GM19438 (cell line): ENCODE measurements around the gene MZT2A.
A peak's percentile ranks its signal among the peaks of the same experiment; 100 is the strongest.
"Not testable (repeated sequence)": the region's sequence is repeated elsewhere in the genome, so short reads cannot be mapped to it uniquely, and the experiment has no call there.

ENCODE experiments used
- ATAC-seq: cut with Tn5 transposase; IDR thresholded peaks from one replicate; pipeline ENCODE4 v1.9.1; 2021; ENCODE audit warnings: low read depth; ENCODE audit not compliant: unreplicated experiment

Gene MZT2A

DNA sequence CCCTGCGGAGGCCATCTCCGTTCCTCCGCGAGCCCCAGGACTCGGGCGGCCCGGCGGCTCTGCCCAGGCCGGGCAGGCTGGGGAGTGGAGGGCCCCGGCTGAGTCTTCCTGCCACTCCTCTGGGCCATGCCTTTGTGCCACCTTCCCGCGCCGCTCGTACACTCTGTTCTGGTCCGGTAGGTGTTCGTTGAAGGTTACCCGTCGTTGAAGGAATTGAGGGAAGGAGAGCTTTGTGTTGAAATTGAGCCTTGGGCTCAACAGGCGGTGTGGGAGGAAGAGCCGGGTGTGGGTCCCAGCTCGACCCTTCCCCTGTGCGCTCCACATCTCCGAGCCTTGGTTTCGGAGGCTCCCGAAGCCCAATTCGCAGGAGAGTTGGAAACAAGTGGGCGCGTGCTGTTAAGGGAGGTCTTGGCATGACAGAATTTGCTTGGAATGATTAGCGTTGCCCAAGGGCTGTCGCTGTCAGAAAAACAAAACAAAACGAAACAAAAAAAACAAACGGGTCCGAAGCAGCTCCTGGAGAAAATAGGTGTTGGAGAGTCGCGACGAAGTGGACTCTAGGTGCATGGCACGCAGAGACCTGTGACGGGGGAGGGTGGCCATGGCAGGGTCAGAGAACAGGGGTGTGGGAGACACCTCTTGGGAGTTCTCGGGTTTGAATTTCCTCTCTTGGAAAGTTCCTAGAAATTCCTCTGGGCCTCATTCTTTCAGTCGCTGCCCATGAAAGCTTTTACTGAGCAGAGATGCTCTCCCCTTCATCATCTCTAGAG is 1.2 kb upstream of the MZT2A start:
- ATAC-seq: peak; percentile 23

DNA sequence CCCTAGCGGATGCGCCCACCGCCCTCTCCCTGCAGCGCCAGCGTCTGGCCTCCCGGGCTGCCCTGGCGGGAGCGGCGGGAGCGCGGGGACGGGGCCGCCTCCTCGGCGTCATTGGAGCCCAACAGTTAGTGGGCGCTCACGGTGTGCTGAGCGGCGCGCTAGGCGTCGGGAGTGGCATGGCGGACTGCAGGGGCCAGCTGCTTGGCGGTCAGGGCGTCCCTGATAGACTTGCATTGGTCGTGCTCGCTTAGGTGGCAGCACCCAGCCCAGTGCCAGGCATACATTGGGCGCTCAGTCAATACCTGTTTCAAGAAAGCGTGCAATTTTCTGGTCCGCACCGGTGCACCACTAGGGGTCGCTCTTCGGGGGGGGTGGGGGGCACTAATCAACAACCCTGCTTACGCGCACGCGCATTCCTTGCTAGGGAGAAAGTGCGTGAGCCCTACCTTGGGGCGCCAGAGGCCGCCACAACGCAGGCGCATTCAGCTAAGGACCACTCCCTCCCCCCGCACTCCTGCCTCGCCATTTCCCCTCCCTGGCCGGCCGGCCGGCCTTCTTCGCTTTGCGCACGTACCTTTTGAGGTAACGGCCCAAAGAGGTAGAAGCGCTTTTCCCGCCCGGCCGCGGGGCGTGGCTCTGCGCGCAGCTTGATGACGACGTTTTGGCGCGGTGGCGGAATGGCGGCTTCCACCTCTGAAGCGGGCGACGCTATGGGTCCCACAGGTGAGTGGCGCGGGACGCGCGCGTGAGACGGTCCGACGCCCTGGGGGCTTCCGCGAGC is 411 bp upstream of the MZT2A start:
- ATAC-seq: peak; percentile 64

DNA sequence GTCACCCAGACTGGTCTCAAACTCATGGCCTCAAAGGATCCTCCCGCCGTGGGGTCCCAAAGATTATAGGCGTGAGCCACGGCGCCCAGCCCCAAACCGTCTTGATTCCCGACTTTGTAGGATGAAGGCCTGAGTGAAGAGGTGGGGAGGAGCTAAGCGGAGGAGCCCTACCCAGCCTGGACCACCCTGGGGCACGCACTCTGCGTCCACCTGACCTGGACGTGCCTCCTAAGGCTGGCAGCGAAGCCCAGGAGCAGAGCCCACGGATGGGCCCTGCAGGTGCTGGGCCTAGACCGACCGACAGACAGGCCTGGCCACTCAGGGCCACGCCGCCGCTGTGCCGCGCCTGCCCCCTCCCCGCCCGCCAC is 744 bp downstream of the MZT2A start:
- not testable (repeated sequence) for ATAC-seq

DNA sequence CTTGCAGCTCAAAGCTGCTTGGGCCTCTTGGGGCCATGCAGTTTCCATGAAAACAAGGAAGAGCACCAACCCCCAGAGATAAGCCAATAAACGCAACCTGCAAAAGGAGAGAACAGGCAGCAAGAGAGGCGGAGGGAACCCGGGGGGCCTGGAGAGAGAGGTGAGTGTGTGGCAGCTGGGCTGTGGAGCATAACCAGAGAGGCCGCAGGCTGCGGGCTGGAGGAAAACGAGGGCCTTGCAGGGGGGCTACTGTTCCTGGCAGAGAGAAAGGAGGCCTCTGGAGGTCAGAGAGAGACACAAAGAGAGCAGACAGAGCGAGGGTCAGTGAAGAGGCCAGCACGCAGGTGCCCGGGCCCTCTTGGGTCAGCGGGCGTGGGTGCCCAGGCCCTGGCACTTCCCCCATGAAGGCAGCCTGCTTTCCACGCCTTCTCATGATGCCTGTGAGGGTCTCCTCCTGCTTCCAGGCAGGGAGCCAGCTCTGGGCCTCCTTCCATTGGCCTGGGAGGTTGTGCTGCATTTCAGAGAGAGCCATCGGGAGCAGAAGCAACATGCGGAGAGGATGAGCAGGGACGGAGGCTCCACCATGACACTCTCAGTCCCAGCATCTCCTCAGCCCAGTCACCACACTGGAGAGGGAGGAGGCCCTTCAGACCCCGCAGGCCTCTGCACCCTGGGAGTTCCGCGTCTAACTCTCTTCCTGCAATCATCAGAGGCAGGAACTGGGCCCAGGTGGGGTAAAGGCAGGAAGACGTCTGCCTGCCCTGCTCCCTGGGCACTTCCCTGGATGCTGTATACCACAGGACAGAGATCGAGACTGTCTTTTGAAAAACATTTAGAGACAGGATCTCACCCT is 1.4 kb downstream of the MZT2A start:
- peak; percentile 22 for ATAC-seq

DNA sequence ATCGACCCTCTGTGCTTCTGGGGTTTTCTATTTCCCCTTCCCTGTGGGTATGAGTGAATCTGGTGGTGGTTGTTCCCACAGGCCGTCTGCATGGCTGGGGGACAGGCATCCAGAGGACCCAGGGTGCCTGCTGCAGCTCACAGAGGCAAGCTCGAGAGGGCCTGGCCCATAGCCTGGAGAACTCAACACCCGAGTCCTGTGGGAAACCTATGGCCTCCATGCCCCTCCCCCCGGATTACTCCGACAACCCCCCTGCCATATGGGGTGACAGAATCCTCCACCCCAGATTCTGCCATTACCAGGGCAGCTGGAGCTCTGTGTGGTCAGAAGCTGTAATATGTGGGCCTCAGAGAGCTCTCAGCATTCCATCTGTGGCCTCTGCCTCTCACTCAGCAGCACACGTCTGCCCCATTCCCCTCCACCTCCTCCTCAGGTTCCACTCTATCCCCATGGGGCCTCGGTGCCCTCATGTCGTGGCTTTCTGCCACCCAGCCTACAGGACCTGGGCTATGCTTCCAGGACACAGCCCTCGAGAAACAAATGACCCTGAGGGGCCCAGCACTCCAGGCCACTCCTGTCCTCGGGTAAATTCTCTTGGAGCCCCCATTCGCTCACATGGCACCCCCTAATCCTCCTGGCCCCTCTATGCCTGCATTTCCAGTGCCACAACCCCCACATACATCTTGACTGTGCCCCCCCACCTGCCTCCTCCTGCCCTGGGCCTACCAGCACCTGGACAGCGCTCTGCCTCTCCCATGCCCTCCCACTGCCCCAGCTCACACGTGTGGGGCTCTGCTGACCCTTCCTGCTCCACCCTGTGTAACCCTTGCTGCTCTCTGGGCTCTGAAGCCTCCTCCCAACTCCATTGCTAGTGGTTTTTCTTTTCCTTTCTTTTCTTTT is 3.6 kb downstream of the MZT2A start:
- no peak for ATAC-seq

DNA sequence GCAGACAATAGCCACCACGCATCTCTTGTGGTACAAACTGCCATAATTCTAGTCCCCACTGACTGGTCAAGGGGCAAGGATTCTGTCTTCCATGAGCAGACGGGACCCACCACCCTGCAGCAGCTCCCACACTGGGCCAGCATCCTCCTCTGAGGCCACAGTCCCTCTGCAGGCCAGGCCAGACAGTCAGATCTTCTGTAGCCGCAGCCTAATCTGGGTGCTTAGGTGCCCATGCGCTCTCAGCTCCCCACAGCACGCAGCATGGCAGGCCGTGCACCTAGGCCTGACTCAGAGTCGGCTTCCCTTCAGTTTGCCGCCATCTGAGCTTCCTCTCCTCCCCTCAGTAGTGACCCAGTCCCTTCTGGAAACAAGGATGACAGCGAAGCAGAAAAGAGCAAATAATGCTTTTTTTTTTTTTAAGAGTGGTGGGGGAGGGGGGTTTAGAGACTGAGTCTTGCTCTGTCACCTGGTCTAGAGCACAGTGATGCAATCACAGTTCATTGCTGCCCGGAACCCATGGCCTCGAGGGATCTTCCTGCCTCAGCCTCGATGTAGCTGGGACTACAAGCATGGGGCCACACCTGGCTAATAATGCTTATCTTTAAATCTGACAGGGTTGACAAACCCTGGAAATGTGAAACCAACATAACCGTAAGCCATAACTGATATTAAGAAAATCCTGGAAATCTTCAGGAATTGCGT is 5.8 kb downstream of the MZT2A start:
- not testable (repeated sequence) for ATAC-seq

DNA sequence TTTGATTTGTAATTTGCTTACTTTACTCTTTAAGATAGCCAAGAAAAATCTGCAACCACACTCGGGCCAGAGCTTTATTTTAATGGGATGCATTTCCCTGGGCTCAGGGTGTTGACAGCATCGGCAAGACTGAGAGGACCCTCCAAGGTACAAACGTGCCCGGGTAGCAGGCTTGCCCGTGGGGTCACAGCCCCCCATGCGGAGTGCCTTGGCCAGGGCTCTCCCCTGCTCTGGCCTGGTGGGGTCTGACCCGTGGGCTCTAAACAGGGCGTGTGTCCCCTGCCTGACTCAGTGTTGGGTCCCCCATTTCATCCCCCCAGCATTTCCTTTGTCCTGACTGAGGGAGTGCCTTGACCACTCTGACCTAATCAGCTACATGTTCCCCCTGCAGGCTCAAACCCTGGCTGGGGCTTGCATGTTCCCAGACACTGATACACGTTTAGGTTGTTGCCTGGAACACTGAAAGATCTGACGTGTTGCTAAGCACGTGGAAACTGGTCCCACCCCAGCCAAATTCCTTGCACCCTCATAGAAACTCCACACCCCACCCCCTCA is 7.2 kb downstream of the MZT2A start:
- not testable (repeated sequence) for ATAC-seq

DNA sequence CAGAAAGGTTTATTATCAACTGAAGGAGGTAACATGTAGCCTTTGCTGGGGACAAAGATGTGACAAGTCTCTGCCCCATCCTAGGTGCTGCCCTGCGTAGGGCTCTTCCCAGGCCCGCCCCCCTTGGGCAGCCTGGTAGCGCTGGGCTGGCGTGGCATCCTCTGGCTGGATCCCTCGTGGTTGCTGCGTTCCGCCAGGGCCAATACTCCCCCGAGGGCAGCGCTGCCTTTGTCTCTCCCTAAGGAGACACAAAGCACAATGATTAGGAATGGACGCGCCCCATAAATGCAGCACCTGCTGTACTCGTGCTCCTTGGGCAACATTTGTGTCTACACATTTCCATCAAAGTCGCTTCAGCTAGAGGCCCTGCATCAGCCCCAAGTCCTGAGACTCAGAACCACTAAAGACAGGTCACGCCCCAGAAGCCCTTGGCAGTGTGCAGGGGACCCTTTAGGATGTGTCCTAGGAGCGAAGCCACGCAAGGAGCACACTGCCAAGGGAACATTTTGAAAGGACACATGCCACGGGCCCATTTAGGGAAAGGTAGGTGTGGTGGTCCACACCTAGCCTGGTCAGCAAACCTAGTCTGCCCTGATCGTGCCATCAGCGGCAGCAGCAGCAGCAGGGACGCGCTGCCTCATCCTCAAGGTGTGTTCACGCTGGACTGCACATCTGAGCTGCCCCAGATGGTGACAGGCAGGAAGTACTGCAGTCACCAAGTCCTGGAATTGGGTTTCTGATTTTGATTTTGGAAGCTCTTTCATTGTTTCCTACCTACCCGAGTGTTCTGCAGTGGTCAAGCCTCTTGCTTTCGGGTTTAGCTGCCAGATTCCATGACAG is 8.0 kb downstream of the MZT2A start:
- ATAC-seq: not testable (repeated sequence)

DNA sequence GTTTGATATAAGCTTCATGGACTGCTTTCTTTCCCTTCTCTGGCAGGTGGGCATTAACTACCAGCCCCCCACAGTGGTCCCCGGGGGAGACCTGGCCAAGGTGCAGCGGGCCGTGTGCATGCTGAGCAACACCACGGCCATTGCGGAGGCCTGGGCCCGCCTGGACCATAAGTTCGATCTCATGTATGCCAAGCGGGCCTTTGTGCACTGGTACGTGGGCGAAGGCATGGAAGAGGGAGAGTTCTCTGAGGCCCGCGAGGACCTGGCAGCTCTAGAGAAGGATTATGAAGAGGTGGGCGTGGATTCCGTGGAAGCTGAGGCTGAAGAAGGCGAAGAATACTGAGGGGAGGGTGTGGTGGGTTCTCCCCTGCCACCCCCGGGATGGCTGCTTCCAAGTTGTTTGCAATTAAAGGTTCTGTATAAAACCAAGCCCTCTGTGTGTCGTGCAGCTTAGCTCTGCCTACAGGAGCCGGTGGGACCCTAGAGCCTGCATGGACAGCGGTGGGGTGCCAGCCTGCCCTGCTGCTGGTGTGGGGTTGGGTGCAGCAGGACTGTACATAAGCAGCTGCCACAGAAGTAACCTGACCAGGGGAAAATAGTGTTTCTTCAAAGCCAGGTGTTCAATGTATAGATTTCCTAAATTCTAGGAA is 9.6 kb downstream of the MZT2A start:
- not testable (repeated sequence) for ATAC-seq

DNA sequence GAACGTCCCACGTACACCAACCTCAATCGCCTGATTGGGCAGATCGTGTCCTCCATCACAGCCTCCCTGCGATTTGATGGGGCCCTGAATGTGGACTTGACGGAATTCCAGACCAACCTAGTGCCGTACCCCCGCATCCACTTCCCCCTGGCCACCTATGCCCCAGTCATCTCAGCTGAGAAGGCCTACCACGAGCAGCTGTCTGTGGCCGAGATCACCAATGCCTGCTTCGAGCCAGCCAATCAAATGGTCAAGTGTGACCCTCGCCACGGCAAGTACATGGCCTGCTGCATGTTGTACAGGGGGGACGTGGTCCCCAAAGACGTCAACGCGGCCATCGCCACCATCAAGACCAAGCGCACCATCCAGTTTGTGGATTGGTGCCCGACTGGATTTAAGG is 11.8 kb downstream of the MZT2A start:
- ATAC-seq: not testable (repeated sequence)

DNA sequence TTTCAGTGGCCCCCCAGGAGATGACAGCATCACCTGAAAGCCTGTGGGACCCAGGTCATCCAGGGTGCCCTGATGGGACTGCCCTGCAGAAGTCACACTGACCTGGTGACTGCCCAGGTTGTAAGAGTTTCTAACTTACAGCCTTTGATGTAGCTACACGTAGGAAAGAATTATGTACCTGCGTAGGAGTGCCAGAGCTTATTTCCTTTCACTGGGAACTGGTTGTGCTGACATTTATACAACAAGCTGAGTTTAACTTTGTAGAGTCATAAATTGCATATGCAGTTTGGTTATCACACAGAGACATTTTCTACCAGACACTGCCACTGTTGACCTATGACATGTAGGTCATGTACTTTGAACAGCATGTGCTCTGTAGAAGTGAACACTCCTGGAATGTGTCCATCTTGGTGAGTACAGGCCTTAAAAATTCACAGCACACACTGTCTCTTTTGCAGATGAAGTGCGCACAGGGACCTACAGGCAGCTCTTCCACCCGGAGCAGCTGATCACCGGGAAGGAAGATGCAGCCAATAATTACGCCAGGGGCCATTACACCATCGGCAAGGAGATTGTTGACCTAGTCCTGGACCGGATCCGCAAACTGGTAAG is 13.2 kb downstream of the MZT2A start:
- not testable (repeated sequence) for ATAC-seq

DNA sequence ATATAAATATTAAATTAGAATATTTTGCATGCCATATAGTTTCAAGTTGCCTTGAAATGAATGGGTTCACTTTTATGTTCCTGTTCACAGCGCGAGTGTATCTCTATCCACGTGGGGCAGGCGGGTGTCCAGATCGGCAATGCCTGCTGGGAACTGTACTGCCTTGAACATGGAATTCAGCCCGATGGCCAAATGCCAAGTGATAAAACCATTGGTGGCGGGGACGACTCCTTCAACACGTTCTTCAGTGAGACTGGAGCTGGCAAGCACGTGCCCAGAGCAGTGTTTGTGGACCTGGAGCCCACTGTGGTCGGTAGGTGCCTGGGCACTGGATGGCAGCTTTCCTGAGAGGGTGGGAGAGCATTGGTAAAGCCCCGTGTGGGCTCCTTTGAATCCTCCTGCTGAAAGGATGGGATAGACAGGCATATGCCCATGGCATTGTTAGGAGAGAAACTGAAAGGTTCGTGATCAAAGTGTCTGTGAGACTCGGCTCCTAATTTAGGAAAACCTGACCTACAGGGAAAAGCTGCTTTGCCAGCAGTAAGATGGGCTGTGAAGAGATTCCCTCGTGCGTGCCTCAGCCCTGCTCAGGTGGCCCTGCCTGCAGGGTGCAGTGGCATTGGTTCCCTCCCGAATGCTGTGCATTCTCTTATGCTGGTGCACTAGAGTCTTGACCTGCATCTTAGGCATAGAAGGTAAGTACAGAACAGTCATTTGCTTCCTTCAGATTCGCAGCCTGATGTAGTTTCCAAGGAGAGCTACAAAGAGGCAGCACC is 13.9 kb downstream of the MZT2A start:
- ATAC-seq: not testable (repeated sequence)

DNA sequence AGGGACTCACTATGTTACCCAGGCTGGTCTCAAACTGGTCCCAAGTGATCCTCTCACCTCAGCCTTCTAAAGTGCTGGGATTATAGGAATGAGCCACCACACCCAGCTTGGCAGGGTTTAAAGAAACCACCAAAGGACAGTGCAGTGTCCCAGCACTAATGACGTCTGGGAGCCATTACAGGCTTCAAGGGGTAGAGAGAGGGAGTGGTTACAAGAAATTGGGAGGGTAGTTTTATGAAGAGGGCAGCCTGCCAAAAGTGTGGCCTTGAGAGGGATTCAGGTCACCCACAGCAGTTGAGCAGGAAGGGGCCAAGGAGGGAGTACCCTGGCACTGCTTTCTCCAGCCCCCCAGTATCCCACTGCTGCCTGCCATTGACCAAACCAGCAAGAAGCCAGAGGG is 15.0 kb downstream of the MZT2A start:
- ATAC-seq: not testable (repeated sequence)

DNA sequence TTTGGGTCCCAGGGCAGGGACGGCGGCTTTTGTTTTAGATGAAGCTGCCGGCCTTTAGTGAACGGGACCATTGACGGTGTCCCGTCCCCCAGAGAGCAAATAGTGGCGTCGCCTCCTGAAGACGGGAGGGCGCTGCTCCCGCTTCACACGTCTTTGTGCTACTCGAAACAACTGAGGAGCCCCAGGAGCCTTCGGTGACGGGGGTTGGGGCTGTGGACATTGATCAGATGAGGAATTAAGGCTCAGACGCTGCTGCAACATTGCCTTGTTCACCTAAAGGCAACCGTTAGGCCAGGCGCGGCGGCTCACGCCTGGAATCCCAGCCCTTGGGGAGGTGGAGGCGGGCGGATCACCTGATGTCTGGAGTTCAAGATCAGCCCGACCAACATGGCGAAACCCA is 15.8 kb downstream of the MZT2A start:
- ATAC-seq: not testable (repeated sequence)

DNA sequence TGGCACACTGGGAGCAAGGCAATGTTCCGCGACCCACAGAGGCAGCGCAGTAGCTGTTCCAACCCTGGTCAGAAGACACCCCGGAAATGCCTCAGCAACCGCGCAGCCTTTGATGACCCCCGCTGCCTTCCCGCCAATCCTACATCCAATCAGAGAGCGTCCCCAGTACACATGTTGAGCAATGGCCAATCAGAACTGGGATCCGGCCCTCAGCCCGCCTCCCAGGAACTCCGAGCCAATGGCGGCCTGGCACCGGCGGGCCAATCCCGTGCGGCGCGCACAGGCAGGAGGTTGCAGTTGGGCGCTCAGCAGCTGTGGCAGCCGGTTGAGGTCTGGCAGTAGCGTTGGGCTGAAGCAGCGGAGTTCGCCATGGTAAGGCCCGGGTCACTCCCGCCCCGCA is 16.4 kb downstream of the MZT2A start, which contains the start of gene TUBA3D:
TSS of gene TUBA3D (plus strand) at position 289 of the 400 bp plus-strand sequence. CDS start at position 370, 81 bp downstream.
- ATAC-seq: no peak

DNA sequence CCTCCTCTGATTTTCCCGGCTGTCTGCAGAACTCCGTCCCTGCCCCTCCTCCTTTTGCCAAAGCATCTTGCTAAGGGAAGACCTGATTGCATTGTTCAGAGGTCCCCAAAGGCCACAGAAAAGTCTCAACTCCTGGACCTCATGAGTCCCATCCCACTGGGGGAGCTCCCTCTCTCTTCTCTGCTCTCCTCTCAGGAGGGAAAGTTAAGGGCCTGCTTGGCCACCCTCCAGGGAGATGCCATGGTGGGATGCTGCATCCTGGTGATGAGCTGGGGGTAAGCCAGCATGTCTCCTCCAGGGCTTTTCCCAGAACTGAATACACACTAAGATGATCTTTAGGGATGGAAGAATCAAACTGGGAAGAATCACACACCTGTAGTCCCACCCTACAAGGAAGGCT is 18.9 kb downstream of the MZT2A start:
- not testable (repeated sequence) for ATAC-seq
